Measurements from ENCODE around the gene ZNF316. TPM values are rescaled to one million over a fixed set of nuclear protein-coding genes. Genes with fewer than 3 reads are reported as not detected.

ZNF316 gene
- total and polyA plus RNA-seq, 2 experiments from 2014 or later: 1.1 to 17.4 TPM

DNA sequence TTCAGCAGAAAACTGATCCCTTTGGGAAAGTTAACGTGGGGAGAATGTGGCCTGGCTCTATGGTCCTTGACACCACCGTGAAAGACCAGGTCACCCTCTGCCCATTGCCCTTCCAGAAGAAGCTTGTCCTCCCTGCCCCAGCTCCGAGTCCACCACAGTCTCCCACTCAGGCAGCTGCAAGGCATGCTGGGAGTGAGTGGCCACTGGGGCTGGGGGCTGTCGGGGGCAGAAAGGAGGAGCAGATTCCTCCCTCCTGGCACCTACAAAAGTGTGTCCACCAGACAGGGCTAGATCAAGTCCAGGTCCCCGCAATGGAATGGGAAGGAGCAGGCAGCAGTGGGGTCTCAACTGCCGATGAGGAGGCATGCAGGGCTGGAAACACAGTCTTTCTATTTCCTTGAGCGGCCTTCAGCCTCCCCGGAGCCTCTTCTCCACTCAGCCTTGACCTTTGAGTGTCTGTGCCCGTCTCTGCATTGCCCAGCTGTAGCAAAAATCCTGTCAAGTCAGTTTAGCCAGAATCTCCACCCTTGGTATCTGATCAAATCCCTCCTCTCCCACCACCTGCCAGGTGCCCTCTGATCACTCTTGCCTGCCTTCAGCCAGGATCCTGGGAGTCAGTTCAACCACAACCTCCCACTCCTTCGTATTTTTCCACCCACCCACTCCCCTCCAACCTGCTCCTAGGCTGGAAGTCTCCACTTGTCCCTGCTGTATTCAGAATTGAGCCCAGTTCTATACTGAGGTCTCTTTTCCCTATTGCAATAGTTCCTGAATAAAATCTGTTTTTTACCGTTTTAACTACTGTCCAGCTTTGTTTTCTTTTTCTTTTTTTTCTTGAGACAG is 6.9 kb upstream of the ZNF316 start (continued):
- TF ChIP-seq, protein P1, sequence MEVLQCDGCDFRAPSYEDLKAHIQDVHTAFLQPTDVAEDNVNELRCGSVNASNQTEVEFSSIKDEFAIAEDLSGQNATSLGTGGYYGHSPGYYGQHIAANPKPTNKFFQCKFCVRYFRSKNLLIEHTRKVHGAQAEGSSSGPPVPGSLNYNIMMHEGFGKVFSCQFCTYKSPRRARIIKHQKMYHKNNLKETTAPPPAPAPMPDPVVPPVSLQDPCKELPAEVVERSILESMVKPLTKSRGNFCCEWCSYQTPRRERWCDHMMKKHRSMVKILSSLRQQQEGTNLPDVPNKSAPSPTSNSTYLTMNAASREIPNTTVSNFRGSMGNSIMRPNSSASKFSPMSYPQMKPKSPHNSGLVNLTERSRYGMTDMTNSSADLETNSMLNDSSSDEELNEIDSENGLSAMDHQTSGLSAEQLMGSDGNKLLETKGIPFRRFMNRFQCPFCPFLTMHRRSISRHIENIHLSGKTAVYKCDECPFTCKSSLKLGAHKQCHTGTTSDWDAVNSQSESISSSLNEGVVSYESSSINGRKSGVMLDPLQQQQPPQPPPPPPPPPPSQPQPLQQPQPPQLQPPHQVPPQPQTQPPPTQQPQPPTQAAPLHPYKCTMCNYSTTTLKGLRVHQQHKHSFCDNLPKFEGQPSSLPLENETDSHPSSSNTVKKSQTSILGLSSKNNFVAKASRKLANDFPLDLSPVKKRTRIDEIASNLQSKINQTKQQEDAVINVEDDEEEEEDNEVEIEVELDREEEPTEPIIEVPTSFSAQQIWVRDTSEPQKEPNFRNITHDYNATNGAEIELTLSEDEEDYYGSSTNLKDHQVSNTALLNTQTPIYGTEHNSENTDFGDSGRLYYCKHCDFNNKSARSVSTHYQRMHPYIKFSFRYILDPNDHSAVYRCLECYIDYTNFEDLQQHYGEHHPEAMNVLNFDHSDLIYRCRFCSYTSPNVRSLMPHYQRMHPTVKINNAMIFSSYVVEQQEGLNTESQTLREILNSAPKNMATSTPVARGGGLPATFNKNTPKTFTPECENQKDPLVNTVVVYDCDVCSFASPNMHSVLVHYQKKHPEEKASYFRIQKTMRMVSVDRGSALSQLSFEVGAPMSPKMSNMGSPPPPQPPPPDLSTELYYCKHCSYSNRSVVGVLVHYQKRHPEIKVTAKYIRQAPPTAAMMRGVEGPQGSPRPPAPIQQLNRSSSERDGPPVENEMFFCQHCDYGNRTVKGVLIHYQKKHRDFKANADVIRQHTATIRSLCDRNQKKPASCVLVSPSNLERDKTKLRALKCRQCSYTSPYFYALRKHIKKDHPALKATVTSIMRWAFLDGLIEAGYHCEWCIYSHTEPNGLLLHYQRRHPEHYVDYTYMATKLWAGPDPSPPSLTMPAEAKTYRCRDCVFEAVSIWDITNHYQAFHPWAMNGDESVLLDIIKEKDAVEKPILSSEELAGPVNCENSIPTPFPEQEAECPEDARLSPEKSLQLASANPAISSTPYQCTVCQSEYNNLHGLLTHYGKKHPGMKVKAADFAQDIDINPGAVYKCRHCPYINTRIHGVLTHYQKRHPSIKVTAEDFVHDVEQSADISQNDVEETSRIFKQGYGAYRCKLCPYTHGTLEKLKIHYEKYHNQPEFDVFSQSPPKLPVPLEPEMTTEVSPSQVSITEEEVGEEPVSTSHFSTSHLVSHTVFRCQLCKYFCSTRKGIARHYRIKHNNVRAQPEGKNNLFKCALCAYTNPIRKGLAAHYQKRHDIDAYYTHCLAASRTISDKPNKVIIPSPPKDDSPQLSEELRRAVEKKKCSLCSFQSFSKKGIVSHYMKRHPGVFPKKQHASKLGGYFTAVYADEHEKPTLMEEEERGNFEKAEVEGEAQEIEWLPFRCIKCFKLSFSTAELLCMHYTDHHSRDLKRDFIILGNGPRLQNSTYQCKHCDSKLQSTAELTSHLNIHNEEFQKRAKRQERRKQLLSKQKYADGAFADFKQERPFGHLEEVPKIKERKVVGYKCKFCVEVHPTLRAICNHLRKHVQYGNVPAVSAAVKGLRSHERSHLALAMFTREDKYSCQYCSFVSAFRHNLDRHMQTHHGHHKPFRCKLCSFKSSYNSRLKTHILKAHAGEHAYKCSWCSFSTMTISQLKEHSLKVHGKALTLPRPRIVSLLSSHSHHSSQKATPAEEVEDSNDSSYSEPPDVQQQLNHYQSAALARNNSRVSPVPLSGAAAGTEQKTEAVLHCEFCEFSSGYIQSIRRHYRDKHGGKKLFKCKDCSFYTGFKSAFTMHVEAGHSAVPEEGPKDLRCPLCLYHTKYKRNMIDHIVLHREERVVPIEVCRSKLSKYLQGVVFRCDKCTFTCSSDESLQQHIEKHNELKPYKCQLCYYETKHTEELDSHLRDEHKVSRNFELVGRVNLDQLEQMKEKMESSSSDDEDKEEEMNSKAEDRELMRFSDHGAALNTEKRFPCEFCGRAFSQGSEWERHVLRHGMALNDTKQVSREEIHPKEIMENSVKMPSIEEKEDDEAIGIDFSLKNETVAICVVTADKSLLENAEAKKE (CRISPR knock-in tag; IDR thresholded peaks at IDR 0.05): no peak
- TF ChIP-seq EZH2phosphoT487 (IDR thresholded peaks at IDR 0.05; ENCODE audit: unreplicated experiment) (no peak), ZNF114 (CRISPR knock-in tag; IDR thresholded peaks at IDR 0.05) (no peak), CREB1 (CRISPR knock-in tag; IDR thresholded peaks at IDR 0.05; ENCODE audit: low read depth) (no peak), ZNF331 (CRISPR knock-in tag; IDR thresholded peaks at IDR 0.05; ENCODE audit: low read depth) (no peak)
- TF ChIP-seq, protein P2, sequence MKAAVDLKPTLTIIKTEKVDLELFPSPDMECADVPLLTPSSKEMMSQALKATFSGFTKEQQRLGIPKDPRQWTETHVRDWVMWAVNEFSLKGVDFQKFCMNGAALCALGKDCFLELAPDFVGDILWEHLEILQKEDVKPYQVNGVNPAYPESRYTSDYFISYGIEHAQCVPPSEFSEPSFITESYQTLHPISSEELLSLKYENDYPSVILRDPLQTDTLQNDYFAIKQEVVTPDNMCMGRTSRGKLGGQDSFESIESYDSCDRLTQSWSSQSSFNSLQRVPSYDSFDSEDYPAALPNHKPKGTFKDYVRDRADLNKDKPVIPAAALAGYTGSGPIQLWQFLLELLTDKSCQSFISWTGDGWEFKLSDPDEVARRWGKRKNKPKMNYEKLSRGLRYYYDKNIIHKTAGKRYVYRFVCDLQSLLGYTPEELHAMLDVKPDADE (IDR thresholded peaks at IDR 0.05): no peak

DNA sequence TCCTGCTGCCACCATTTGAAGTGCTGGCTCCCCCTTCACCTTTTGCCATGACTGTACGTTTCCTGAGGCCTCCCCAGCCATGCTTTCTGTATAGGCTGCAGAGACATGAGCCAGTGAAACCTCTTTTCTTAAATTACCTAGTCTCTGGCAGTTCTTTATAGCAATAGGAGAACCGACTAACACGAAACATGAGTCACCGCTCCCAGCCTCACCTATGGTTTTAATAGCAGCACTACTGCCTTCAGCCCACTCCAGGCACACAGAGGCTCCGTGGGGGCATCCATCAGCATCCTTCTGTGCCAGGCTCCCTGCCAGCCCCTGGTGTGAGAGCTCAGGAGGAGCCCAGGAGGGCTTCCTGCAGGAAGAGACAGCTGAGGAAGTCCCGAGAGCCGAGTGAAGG is 5.5 kb upstream of the ZNF316 start:
- DNase-seq (ENCODE audit: low spot score) (no peak), ATAC-seq (no peak)
- H3F3A ChIP-seq (replicated peaks; ENCODE audit: low read depth): no peaks in the 10 kb centered on the region
- no peaks in the 10 kb centered on the region for H3K4me1 ChIP-seq (ENCODE audit: insufficient read depth)
- no peak overlapping the region for H3K4me2 ChIP-seq
- Mint-ChIP-seq H3K27me3 (ENCODE audit: insufficient read depth, low read depth, poor library complexity) (peaks cover 6% of the 10 kb centered on the region), H3K27ac (no peak overlapping the region), H3K9me3 (no peaks in the 10 kb centered on the region), H3K4me1 (no peaks in the 10 kb centered on the region; the same call in 2 of the 3 replicates), H3K4me3 (no peak overlapping the region), H3K36me3 (ENCODE audit: low read depth) (no peaks in the 10 kb centered on the region)
- no peaks in the 10 kb centered on the region for H3K27me3 ChIP-seq (ENCODE audit: insufficient read depth)
- no peak overlapping the region for H2AFZ ChIP-seq
- H3K79me2 ChIP-seq (replicated peaks; ENCODE audit: insufficient read depth): no peaks in the 10 kb centered on the region
- H4K20me1 ChIP-seq (replicated peaks; ENCODE audit: insufficient read depth): no peaks in the 10 kb centered on the region; the same call in 1 of the 2 replicates
- no peak overlapping the region for H3K27ac ChIP-seq (ENCODE audit: low read depth)
- no peak overlapping the region for H3K4me3 ChIP-seq
- H3K36me3 ChIP-seq (ENCODE audit: insufficient read depth): no peaks in the 10 kb centered on the region
- no peaks in the 10 kb centered on the region for H3K9me2 ChIP-seq (ENCODE audit: insufficient read depth)
- no peak for TF ChIP-seq STAT1 (IDR thresholded peaks at IDR 0.05; ENCODE audit: unreplicated experiment)
- TF ChIP-seq POLR2AphosphoS5 (IDR thresholded peaks at IDR 0.05; ENCODE audit: low read depth): no peak
- TF ChIP-seq, protein P3, sequence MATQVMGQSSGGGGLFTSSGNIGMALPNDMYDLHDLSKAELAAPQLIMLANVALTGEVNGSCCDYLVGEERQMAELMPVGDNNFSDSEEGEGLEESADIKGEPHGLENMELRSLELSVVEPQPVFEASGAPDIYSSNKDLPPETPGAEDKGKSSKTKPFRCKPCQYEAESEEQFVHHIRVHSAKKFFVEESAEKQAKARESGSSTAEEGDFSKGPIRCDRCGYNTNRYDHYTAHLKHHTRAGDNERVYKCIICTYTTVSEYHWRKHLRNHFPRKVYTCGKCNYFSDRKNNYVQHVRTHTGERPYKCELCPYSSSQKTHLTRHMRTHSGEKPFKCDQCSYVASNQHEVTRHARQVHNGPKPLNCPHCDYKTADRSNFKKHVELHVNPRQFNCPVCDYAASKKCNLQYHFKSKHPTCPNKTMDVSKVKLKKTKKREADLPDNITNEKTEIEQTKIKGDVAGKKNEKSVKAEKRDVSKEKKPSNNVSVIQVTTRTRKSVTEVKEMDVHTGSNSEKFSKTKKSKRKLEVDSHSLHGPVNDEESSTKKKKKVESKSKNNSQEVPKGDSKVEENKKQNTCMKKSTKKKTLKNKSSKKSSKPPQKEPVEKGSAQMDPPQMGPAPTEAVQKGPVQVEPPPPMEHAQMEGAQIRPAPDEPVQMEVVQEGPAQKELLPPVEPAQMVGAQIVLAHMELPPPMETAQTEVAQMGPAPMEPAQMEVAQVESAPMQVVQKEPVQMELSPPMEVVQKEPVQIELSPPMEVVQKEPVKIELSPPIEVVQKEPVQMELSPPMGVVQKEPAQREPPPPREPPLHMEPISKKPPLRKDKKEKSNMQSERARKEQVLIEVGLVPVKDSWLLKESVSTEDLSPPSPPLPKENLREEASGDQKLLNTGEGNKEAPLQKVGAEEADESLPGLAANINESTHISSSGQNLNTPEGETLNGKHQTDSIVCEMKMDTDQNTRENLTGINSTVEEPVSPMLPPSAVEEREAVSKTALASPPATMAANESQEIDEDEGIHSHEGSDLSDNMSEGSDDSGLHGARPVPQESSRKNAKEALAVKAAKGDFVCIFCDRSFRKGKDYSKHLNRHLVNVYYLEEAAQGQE (IDR thresholded peaks at IDR 0.05; ENCODE audit: unreplicated experiment): no peak
- TF ChIP-seq CREB1 (CRISPR knock-in tag; IDR thresholded peaks at IDR 0.05; ENCODE audit: low read depth): no peak
- TF ChIP-seq ZNF114 (CRISPR knock-in tag; IDR thresholded peaks at IDR 0.05): no peak
- TF ChIP-seq, protein P4, sequence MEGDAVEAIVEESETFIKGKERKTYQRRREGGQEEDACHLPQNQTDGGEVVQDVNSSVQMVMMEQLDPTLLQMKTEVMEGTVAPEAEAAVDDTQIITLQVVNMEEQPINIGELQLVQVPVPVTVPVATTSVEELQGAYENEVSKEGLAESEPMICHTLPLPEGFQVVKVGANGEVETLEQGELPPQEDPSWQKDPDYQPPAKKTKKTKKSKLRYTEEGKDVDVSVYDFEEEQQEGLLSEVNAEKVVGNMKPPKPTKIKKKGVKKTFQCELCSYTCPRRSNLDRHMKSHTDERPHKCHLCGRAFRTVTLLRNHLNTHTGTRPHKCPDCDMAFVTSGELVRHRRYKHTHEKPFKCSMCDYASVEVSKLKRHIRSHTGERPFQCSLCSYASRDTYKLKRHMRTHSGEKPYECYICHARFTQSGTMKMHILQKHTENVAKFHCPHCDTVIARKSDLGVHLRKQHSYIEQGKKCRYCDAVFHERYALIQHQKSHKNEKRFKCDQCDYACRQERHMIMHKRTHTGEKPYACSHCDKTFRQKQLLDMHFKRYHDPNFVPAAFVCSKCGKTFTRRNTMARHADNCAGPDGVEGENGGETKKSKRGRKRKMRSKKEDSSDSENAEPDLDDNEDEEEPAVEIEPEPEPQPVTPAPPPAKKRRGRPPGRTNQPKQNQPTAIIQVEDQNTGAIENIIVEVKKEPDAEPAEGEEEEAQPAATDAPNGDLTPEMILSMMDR (conservative IDR thresholded peaks at IDR 0.05; ENCODE audit: low read depth in 2 of 2): no peak
- no peak for TF ChIP-seq NANOG (IDR thresholded peaks at IDR 0.05; ENCODE audit: borderline replicate concordance)
- no peak for TF ChIP-seq ZNF331 (CRISPR knock-in tag; IDR thresholded peaks at IDR 0.05; ENCODE audit: low read depth)

Measured in GM23338 (cell line).